PC-3 (cell line): ENCODE data around the gene TSPAN9. TPM values are rescaled to one million over a fixed set of nuclear protein-coding genes. Genes with fewer than 3 reads are reported as not detected.

Experiments used
- ATAC-seq: fragments of 200-7000 bp; cut with Tn5 transposase; 2 replicates; pipeline ENCODE4 v1.9.1; 2020; ENCODE audit warnings: mild to moderate bottlenecking, moderate library complexity
- BruUV-seq: library from RNA; stranded (reverse); fragments of 400-500 nt; replicated peaks from 2 replicates; lab custom pipeline; 2021; lab: Mats Ljungman, UMichigan
- CTCF ChIA-PET: fragments of 300-600 bp; sonication (Branson Sonifier 250); formaldehyde crosslinking; loops from one replicate; lab custom pipeline; 2022; ENCODE audit warnings: antibody characterized with exemption; lab: Charles Lee
- POLR2A ChIA-PET: fragments of 300-600 bp; sonication (Branson Sonifier 250); formaldehyde crosslinking; loops from one replicate; lab custom pipeline; 2022; ENCODE audit warnings: antibody characterized with exemption; ENCODE audit not compliant: unreplicated experiment; lab: Charles Lee
- DNase-seq: peaks from one replicate; pipeline ENCODE4 v3.0.0-alpha.2; 2015
- H2AFZ ChIP-seq: fragments of 300-600 bp; sonication (generic); 2 replicates; pipeline ENCODE4 v1.6.0; 2016; ENCODE audit warnings: antibody characterized with exemption, low read length
- H3F3A ChIP-seq: fragments of 300-600 bp; sonication (generic); one replicate; pipeline ENCODE4 v1.6.0; 2017; ENCODE audit warnings: antibody characterized with exemption, low read length, control low read depth, mild to moderate bottlenecking; ENCODE audit not compliant: unreplicated experiment
- H3K27ac ChIP-seq: fragments of 300-600 bp; sonication (generic); 2 replicates; pipeline ENCODE4 v1.5.1; 2016; ENCODE audit warnings: mild to moderate bottlenecking, low read length
- H3K27me3 ChIP-seq: fragments of 300-600 bp; sonication (generic); 2 replicates; pipeline ENCODE4 v1.6.1; 2016; ENCODE audit warnings: low read length, mixed read lengths
- H3K36me3 ChIP-seq: fragments of 300-600 bp; sonication (generic); 2 replicates; pipeline ENCODE4 v1.6.1; 2016; ENCODE audit warnings: low read depth, mixed run types, low read length, mixed read lengths
- H3K4me1 ChIP-seq: fragments of 300-600 bp; sonication (generic); 2 replicates; pipeline ENCODE4 v1.5.1; 2016; ENCODE audit warnings: low read length; ENCODE audit not compliant: insufficient read depth
- H3K4me2 ChIP-seq: fragments of 300-600 bp; sonication (generic); 2 replicates; pipeline ENCODE4 v1.6.0; 2016; ENCODE audit warnings: low read length
- H3K4me3 ChIP-seq: fragments of 300-600 bp; sonication (generic); 2 replicates; pipeline ENCODE4 v1.5.1; 2016; ENCODE audit warnings: mild to moderate bottlenecking, low read length, mixed read lengths
- H3K79me2 ChIP-seq: fragments of 300-600 bp; sonication (generic); 2 replicates; pipeline ENCODE4 v1.6.1; 2017; ENCODE audit warnings: low read length, mixed read lengths
- H3K9ac ChIP-seq: fragments of 300-600 bp; sonication (generic); 2 replicates; pipeline ENCODE4 v1.6.0; 2016; ENCODE audit warnings: mild to moderate bottlenecking, low read length
- H3K9me2 ChIP-seq: fragments of 300-600 bp; sonication (generic); replicated peaks from 2 replicates; pipeline ENCODE4 v1.6.1; 2016; ENCODE audit warnings: mixed run types, low read length, mixed read lengths
- H3K9me3 ChIP-seq: fragments of 300-600 bp; sonication (generic); 2 replicates; pipeline ENCODE4 v1.6.1; 2016; ENCODE audit warnings: low read length, mixed read lengths
- H4K20me1 ChIP-seq: fragments of 300-600 bp; sonication (generic); 2 replicates; pipeline ENCODE4 v1.6.1; 2016; ENCODE audit warnings: low read length, mixed read lengths
- EZH2 ChIP-seq: fragments of 300-600 bp; sonication (generic); IDR thresholded peaks from one replicate; pipeline ENCODE4 v1.6.1; 2017; ENCODE audit warnings: antibody characterized with exemption, mild to moderate bottlenecking, low read length; ENCODE audit not compliant: unreplicated experiment
- EZH2phosphoT487 ChIP-seq: fragments of 300-600 bp; sonication (generic); IDR thresholded peaks from 2 replicates; pipeline ENCODE4 v1.6.1; 2018; ENCODE audit warnings: mild to moderate bottlenecking, antibody characterized with exemption, low read length, borderline replicate concordance
- intact Hi-C: fragments of 100-400 bp; cut with micrococcal nuclease; formaldehyde crosslinking; loops from 2 replicates; pipeline ENCODE4 v1.9.0; 2023
- total RNA-seq: library from RNA; depleted of rRNA; stranded (reverse); fragments of >200 nt; gene quantifications from 2 replicates; pipeline ENCODE4 v1.2.3, GENCODE V29; 2014
- TF ChIP-seq, protein P1 (sequence below): fragments of 300-600 bp; sonication (generic); conservative IDR thresholded peaks from 2 replicates; pipeline ENCODE4 v1.5.1; 2017; ENCODE audit warnings: antibody characterized with exemption, low read depth, mild to moderate bottlenecking, low read length

TSPAN9 gene
- total RNA-seq, 1 experiment from 2014 or later = 6.2 TPM

DNA sequence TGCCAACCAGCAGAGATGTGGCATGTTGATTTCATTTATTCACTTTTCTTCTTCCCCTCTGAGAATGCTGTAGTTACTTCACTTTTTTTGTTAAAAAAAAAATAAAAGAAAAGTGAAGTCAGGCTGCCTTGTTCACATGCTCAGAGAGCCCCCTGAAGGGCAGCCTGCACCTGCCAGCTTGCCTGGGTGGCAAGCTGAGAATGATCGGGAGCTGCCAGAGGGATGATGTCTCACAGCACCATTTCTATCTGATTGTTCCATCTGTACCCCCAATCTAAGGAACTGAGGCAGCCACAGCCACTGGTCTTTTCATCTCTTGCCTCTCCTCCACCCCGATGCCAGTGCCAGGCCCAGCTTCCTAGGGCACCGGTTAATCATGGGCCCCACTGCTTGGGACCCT is 118.2 kb downstream of the TSPAN9 start:
- Histone ChIP-seq H3K79me2 (no peaks in the 10 kb centered on the region), H2AFZ (no peak overlapping the region), H3K4me3 (no peak overlapping the region), H3F3A (no peaks in the 10 kb centered on the region), H3K27ac (no peak overlapping the region), H3K9ac (no peak overlapping the region), H3K9me2 (no peaks in the 10 kb centered on the region), H3K9me3 (no peaks in the 10 kb centered on the region), H3K27me3 (peaks cover 9% of the 10 kb centered on the region; the same call in 1 of the 2 replicates), H4K20me1 (no peaks in the 10 kb centered on the region), H3K4me2 (no peak overlapping the region), H3K36me3 (no peaks in the 10 kb centered on the region), H3K4me1 (peaks cover 4% of the 10 kb centered on the region)
- no peak for DNase-seq
- no TSS peak for BruUV-seq
- ChIA-PET POLR2A (interaction anchor here (0.5 kb wide), 1 partner anchor 24 kb away, joined by 4 read pairs; no protein-coding TSS in a partner anchor), CTCF (no interaction called here)
- TF ChIP-seq EZH2phosphoT487 (no peak), EZH2 (no peak)
- TF ChIP-seq, protein P1, sequence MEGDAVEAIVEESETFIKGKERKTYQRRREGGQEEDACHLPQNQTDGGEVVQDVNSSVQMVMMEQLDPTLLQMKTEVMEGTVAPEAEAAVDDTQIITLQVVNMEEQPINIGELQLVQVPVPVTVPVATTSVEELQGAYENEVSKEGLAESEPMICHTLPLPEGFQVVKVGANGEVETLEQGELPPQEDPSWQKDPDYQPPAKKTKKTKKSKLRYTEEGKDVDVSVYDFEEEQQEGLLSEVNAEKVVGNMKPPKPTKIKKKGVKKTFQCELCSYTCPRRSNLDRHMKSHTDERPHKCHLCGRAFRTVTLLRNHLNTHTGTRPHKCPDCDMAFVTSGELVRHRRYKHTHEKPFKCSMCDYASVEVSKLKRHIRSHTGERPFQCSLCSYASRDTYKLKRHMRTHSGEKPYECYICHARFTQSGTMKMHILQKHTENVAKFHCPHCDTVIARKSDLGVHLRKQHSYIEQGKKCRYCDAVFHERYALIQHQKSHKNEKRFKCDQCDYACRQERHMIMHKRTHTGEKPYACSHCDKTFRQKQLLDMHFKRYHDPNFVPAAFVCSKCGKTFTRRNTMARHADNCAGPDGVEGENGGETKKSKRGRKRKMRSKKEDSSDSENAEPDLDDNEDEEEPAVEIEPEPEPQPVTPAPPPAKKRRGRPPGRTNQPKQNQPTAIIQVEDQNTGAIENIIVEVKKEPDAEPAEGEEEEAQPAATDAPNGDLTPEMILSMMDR = no peak
- intact Hi-C loops = no loop called here
- ATAC-seq = no peak

DNA sequence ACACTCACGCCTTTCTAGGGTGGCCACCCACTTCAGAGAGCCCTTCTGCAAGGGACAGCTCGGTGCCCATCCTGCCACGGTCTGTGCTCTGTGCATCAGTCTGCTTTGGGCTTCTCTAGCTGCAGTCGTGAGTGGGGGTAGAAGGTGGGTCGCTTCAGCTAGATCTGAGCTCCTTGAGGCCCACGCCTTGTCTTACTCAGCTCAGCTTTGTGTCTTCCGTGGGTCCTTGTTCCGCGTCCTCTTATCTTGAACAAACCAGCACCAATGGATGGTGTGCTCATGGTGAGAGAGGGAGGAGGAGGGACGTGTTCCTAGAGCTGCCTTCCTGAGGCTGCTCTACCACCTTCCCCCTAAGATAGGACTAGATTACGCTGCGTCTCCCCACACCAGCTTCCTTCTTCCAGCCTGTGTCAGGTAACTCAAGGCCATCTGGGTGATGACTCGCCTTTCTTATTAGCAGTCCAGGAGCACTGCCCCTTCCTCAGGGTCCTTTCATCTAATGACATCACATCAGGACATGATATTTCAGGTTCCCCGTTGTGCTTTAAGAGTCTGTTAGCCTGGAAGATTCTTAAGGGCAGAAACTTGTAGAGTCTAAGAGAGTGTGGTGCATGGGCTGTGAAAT is 118.8 kb downstream of the TSPAN9 start:
- Histone ChIP-seq H3K4me3 (no peak overlapping the region), H3F3A (no peaks in the 10 kb centered on the region), H3K79me2 (no peaks in the 10 kb centered on the region), H3K4me2 (no peak overlapping the region), H3K27ac (no peak overlapping the region), H3K9ac (no peak overlapping the region), H3K9me3 (no peaks in the 10 kb centered on the region), H2AFZ (no peak overlapping the region), H3K27me3 (peaks cover 14% of the 10 kb centered on the region), H3K36me3 (no peaks in the 10 kb centered on the region), H3K4me1 (peaks cover 5% of the 10 kb centered on the region), H4K20me1 (no peaks in the 10 kb centered on the region), H3K9me2 (no peaks in the 10 kb centered on the region)
- CTCF ChIA-PET = no interaction called here
- POLR2A ChIA-PET = interaction anchor here (0.5 kb wide), 1 partner anchor 25 kb away, joined by 4 read pairs; no protein-coding TSS in a partner anchor
- DNase-seq (no peak), ATAC-seq (no peak)
- TF ChIP-seq, protein P1 = no peak
- TF ChIP-seq EZH2 (no peak), EZH2phosphoT487 (no peak)
- intact Hi-C loops = no loop called here
- no TSS peak for BruUV-seq

DNA sequence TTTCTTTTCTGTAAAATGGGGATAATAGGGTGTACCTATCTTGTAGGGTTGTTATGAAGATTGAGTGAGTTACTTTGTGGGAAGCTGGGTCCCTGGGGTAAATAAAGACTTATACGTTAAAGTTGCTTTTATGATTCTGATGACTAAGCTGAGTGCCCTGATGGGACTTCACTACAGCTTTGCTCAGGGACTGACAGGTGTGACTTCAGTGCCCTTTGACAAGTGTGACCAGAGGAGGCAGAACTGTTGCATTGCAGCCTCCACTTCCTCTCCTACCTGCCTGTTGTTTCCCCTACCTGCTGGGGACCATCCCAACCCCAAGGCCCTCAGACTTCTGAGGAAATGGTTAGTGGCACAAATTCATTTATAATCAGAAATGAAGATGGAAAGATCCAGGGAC is 119.3 kb downstream of the TSPAN9 start:
- no peaks in the 10 kb centered on the region for H3F3A ChIP-seq
- H3K4me2 ChIP-seq = no peak overlapping the region
- ATAC-seq = no peak
- H3K9me2 ChIP-seq = no peaks in the 10 kb centered on the region
- no peak for DNase-seq
- no peak overlapping the region for H2AFZ ChIP-seq
- no TSS peak for BruUV-seq
- H3K4me1 ChIP-seq = peaks cover 9% of the 10 kb centered on the region
- no peaks in the 10 kb centered on the region for H3K79me2 ChIP-seq
- intact Hi-C loops = no loop called here
- POLR2A ChIA-PET = no interaction called here
- no peak overlapping the region for H3K27ac ChIP-seq
- TF ChIP-seq EZH2phosphoT487 (no peak), EZH2 (no peak)
- TF ChIP-seq, protein P1 = no peak
- no peaks in the 10 kb centered on the region for H3K36me3 ChIP-seq
- CTCF ChIA-PET = no interaction called here
- H3K27me3 ChIP-seq = peaks cover 19% of the 10 kb centered on the region
- H3K4me3 ChIP-seq = no peak overlapping the region
- no peak overlapping the region for H3K9ac ChIP-seq
- no peaks in the 10 kb centered on the region for H4K20me1 ChIP-seq
- no peaks in the 10 kb centered on the region for H3K9me3 ChIP-seq
